ENCODE measurements around the gene RAB6B.

The RAB6B gene

DNA sequence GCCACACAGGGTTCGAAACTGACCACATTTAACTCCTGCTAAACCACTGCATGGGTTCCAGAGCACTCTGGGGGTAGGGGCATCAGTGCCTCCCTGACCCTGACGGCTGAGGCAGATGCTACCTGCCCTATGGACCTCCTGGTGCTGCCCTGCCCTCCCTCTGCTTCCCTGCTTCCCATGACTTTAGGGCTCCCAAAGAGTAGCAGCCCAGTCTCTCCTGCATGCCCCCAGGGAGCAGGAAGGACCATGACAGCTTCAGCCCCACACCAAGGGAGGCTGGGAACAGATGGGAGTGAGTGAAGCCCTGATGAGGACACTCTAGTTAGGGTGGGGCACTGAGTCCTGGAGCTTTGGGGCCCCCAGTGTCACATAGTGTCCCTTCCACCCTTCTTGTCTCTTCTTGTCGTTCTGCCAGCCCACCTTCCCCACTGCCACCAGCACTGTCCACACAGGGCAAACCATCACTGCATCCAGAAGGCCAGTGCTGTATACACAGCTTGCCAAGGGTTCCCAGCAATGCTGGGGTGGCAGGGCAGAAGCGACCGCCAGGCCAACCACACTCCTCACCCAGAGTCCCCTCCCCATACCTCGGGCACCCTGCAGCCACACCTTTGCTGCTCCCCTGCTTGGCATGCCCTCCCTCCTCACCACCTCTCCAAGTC is 59.1 kb downstream of the RAB6B start:
- no peak for DNase-seq (ENCODE audit: low read depth in 3 of 3)

DNA sequence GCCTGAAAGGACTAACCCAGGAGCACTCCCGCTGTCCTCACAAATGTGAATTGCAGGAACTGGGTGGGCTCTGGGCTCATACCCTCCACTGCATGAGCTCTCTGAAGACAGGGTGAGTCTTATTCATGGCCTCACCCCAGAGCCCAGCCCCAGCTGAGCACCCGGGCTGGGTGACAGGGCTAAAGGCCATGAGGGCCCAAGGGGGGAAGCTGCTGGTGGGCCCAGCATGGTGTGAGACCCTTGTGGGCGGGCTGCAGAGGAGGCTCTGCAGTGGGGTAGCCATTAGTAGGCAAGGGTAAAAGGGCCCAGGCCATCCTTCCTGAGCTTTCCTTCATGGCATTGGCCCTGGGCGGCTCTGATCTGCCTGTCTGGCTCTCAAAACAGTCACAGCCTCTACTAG is 59.7 kb downstream of the RAB6B start:
- DNase-seq (ENCODE audit: low read depth in 3 of 3) = no peak

DNA sequence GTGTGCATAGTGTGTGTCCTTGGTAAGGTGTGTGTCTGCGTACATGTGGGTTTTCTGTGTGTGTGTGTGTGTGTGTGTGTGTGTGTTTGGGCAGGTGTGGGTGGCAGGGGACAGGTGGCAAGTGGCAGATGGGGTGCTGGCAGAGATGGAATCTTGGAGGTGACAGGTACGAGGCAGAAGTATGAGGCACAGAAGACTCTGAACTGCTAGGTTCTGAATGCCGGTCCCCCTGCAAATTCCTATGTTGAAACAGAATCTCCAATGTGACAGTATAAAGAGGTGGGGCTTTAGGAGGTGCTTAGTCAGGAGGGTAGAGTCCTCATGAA is 60.3 kb downstream of the RAB6B start:
- no peak for DNase-seq (ENCODE audit: low read depth in 3 of 3)

DNA sequence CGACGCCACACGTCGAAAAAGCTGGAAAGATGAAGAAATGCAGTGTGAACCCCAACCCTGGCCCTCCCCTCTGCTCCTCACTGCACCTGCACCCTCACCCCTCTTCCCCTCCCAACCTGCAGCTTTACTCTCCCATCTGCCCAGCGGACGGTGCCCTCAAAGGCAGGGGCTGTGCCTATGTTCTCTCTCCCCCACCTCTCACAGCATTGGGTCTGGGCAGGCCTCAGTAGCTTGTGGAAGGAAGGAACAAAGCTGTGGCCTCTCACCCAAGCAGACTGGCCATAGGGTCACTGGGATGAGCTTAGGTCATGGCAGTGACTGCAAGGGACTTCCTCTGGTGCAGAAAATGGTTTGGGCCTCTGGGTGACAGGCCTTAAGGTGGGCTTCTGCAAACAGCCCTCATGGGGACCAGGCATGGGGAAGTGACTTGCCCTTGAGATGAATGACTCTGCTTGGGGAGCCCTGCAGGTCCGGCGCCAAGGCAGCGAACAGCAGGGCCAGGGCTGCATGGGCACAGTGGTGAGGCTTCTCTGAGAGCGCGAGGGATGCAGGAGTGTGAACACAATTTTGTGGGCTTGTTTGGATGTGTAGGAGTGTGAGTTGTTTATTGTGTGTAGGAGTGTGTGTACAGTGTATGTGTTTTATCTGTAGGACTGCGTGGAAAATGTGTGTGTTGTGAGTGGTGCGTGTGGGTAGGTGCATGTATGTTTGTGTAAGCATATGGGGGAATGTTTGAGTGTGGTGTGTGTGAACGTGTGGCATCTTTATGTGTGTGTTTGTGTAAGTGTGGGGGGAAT is 60.9 kb downstream of the RAB6B start:
- no peak for DNase-seq (ENCODE audit: low read depth in 3 of 3)

DNA sequence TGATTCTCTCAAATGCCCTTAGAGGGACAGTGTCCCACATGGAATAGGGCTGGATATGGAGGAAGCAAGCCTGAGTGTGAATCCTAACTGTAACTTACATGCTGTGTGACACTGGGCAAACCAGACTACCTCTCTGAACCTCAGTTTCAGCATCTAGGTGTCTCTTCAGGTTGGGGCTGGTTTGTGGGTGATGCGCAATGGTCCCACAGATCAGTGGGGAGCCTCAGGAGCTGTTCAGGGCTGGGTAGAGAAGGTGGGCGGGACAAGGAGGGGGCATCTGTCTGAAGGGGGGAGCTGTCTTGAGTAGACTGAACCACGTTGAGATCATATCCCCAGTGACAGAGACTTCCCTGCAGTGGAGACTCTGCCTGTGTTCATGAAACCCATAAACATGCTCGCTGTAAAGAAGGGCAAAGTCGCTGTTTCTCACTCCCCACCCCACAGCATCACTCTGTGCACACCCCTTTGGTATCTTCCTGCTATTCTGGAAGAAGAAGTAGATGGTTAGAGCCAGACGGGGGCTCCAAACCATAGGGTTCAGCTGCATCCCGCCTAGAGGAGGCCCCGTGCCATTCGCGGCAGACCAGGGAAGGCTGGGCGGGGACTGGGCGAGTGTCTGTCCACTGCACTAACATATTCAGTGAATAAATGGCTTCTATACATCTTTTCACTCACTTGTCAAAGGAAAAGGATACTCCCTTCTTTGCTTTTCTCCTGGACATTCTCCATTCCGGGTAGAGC is 61.6 kb downstream of the RAB6B start:
- DNase-seq (ENCODE audit: low read depth in 3 of 3) = no peak

DNA sequence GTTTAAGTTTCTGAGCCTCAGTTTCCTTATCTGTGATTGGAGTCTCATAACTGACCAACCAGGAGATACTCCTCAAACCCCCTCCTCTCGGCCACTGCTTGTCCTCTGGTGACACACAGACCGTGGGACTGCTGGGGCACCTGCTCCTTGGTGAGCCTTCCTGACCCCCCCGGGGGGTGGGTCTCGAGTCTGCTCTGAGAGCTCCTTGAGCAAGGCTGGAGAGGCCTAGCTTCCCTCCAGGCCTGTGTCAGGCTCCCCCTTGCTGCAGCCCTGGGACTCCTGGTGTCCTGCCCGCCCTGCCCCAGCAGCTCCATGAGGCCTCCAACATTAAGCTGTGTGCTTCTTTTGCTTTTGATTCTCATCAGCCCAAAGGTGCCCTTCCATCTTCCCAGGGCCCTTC is 62.4 kb downstream of the RAB6B start:
- DNase-seq (ENCODE audit: low read depth in 3 of 3) = no peak

DNA sequence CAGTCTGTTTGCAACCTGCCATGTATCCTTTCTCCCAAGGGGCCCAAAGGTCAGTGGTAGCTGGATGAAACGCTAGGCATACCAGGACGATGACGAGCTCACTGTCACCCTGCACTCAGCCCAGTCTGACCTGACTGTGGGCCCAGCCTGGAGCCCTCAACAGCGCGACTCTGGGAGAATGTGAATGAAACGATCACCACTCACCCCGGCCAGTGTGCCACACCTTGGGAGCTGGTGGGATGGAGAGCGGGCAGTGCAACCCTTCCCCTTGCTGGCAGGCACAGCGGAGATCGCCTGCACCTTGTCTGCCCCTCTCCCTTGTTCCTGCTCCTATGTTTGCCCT is 62.9 kb downstream of the RAB6B start:
- DNase-seq (ENCODE audit: low read depth in 3 of 3) = no peak

DNA sequence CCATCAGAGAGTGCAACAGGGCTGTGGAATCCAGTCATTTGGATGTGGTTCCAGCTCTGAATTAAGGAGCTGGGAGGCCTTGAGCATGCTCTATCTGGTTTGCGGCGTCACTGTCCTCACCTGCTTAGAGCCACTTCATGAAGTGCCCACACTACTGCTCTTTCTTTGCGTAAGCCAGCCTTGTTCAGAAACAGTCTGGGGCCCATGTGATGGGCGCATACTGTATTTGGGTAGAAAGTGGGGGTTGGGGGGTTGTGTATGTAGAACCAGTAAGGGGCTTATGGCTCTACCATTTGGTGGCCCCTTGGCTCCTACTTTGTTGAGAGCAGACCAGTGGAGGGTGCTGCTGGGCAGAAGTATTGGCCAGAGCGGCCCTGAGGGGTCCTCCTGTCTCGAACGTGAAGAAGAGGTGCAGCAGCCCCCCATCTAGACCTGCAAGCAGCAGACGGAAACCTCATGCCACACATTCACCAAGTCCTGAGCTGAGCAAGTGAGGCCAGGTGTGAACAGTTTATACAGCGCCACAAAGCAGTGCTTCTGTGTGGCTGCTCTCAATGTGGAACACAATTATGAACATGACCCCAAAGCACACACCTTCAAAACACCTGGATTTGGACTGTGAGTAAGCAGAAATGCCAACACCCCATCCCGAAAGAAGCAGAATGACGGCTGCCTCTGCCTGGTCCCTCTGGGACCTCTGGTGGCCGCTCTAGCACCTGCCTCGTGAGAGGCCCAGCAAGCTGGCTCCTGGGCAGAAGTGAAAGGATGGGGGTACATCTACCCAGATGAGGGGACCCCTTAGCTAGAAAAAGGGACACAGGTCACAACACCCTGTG is 63.5 kb downstream of the RAB6B start:
- no peak for DNase-seq (ENCODE audit: low read depth in 3 of 3)

DNA sequence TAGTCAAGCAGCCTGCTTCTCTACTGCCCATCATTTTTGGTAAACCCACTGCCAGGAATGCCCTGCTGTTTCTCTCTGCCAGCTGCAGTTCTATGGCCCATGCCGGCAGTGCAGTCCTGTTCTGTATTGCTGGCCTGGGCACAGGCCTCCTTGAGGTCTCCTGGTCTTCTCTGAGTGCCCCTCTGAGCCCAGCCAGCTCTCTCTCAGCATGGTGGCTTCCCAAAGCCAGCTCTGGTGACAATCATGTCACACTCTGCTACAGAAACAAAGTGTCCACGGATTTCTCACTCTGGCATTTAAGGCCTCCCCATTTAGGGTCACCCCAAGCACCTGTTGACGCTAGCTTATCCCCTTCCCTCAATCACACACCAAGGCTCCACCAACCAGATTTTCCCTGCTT is 65.6 kb downstream of the RAB6B start:
- DNase-seq (ENCODE audit: low read depth in 3 of 3) = no peak

DNA sequence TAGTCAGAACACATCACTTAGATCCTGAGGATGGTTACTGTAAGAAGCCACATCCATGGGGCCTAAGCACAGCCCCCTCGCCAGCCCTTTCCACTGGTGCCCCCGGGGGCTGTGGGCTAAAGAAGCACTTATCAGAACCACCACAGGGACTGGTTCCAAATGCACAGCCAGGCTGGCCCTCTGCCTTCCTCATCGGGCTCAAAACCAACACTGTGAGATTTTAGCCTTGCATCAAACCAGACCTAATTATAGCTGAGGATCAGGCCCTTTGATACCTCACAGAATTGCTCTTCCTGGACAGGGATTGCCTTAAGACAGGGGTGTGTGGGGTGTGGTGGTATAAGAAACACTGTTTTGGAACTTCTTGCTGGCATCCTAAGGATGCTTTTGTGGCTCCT is 66.4 kb downstream of the RAB6B start:
- DNase-seq (ENCODE audit: low read depth in 3 of 3) = no peak

DNA sequence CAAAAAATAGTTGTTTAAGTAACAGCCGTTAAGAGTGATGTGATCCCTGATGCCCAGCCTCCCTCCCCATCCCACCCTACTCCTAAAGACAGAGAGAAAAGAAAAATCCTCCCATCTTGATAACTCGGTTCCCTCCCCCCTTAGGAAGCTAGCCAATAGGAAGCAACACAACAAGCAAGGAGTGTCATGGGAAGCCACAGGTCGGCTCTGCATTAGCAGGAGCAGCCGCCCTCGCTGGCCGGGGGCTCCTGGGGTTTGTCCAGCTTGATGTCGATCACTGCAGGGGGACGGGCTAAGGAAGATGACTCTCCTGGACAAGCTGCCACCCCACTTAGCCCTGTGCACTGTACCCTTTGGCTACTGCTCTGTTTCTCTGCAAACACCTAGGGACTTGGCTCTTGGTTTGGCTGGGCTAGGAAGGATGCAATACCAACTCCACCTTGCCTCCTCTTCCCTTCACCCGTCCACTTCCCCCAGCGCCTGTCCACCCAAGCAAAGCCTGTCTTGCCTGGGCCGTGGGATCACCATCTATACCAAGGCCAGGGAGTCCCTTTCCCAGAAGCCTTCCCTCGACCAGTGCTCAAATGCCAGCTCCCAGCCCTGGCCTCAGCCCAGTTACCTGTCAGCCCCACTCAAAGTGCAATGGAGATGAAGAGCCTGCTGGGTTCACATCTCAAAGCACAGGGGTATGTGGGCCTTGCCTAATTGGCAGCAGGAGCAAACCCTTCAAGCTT is 66.9 kb downstream of the RAB6B start:
- no peak for DNase-seq (ENCODE audit: low read depth in 3 of 3)

DNA sequence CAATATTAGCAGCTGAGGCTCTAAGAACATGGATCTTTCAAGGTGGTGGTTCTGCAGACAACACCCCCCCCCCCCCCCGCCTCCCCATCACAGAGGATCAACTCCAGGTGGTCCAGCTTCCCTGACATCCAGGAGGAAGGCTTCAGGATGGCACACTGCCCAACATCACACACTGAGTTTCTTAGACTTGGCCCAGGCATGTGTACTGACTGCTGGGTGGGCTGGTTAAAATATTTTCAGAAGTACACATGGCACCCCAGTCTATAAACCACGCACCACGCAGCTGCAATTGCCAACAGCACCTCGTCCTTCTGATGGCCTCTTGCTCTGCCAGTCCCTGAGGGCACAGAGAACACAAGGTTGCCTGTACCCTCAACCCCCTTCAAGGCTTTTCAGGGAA is 68.0 kb downstream of the RAB6B start:
- DNase-seq (ENCODE audit: low read depth in 3 of 3) = no peak

DNA sequence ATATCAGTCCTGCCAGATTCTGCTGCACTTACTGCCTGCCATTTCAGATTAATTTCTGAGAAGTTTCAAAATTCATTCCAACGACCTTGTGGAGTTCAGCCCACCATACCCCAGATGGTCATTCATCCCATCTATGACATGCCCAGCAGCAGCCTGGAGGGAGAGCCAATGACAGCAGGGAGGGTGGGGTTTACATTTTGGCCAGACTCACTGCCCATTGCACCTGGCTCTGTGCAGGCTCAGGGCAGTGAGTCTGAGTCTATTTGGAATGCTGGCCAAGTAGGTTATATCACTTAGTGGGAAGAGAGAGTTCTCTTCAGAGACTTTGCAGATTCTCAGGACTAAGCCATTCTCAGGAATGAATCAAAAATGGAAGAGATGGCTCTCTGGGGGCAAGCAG is 68.5 kb downstream of the RAB6B start:
- DNase-seq (ENCODE audit: low read depth in 3 of 3) = no peak

DNA sequence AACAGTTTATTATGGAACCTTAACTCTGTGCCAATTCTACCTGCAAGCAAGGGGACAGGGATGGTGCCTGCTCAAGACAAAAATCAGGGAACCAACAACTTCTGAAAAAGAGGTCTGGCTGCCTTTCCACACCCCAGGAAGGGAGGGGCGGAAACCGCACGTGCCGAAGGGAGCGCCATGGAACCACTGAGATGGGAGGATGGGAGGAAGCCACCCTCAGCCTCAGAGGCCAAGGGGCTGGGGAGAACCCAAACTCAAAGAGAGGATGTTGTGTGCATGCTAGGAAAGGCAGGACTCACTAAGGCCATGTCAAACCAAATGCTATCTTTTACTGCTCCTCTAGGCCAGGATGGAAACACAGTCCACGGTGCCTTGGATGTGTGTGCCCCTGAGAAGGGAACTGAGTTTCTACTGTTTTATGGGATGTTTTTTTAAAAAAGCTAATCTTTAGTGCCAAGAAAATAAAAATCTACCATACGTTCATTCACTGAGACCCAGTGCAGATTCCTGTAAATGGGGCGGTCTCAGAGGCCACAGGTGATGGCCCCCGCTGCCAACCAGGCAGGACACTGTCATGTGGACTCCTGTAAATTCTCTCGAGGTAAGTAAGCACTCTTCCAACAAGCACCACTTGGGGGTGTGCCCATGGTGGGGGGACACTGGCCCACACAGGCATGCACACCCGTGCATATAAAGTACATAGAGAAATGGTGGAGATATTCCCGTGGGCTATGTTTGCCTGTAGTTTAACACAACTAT is 69.5 kb downstream of the RAB6B start:
- no peak for DNase-seq (ENCODE audit: low read depth in 3 of 3)

DNA sequence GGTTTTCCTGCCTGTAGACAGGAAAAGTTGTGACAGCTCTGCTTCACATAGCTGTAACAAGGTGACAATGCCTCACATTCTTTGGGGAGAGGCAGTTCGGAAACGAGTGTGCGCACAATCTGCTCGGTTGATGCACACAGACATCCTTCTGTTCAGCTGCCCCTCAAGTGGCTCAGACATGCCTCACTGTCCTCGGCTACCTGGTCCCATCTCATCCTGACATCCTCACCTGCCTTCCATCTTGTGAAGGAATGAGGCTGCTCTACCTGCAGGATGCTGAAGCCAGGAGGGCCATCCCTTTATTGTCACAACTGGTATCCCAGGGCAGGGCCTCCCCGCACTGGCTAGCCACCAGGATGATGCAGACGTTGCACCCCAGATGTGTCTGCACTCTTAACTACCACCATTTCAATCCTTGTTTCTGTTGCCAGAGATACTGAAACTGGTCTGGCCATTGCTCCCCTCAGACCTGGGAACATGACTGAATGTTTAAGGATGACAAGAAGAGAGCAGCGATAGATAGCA is 70.7 kb downstream of the RAB6B start:
- no peak for DNase-seq (ENCODE audit: low read depth in 3 of 3)

DNA sequence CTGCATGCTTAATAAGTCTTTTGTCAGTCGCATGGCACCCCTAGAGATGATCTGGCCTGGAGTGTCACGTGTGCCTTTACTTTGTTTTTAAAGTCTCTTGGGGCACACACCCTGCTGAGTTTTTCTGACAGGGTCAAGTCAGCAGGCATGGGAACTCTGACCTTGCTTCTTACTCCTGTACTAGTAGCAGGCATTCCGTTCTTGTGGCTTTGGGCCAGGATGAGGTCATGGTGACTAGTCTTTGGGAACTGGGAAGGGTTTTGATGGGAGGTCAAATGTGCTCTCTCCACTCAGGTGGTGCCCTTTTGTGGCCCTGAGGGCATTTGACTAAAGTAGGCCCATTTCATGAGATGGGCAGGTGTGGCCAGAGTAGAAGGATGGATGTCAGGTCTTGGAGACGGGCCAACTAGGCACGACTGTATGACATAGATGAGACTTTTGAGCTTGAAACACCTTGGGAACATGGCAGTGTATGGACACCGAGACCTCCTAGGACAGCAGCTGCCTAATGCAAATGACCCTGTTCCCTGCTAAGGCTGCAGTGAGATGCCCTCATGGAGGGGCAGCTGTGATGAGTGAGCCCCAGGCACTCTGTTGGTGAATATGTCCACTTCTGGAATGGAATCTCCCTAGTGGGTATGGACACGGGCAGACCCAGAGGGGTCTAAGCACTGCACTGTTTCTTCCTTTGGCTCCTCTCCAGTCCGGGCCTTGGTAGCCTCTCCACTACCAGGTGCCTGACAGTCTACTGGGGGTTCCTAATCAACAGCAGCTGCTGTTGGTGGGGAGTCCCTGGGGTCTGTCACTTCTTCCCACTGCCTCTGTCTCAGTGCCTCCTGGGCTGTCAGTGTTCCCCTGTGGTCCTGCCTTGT is 73.7 kb downstream of the RAB6B start:
- DNase-seq (ENCODE audit: low read depth in 3 of 3) = no peak

DNA sequence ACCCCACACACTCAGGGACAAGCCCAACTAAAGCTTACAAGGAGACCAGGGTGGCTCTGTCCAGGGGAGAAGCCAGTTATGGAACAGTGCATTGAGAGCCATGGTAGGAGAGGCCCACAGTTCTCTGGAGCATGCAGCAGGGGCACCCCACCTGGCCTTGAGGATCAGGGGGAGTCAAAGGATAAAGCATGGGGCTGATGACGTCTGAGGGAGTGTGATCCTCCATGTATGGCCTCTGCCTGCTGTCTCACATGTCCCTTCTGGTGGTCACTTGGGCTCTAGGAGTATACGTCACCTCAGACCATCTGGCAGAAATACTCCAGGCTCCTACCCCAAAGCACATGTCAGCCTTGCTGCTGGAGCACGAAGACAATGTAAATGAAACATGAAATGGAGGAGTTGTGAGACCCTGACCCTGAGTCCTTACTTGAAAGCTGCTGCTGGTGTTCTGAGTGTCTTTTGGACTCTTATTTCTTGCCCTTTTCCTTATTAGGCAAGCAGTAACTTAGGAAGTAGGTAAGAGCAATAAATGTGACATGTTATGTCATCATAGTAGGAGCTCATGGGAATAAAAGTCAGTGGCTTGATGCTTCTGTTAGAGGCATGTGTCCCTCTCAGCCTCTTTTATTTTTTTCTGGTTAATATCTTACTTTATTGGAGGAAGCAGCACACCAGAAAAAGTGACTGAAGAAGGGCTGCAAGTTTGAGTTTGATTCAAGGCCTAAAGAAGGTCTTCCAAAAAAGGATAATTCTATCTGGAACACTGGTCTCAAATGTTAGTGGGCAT is 74.6 kb downstream of the RAB6B start:
- no peak for DNase-seq (ENCODE audit: low read depth in 3 of 3)

DNA sequence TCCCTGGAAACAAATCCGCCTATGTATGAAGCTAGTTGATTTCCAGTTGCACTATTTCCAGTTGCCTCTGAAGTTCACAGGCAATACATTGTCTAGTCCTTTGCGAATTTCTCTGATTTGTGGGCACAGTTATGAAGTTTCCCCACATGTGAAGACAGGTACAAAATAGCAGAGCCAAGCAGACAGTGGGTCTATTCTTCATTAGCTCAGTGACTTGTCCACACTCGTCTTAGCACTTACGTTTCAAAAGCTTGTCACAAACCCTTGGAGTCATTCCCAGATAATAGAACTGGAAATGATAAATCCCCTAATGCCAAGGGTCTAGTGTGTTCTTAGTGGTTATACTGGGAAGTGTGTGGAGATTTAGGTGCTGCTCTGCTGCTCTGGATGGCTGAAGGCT is 75.6 kb downstream of the RAB6B start:
- DNase-seq (ENCODE audit: low read depth in 3 of 3) = no peak

DNA sequence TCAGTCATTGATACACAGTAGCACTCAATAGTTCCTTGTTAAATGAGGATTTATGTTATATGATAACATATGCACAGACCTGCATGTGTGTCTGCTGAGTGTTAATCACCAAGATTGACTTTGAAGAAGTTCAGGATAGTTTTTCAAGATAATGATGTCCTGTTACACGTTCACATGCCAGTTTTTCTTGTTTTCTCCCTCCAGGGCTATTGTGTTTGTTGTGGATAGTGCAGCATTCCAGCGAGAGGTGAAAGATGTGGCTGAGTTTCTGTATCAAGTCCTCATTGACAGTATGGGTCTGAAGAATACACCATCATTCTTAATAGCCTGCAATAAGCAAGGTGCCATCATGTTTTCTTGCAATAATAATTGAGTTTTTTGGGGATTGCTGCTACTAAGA is 80.3 kb downstream of the RAB6B start:
- no peak for DNase-seq (ENCODE audit: low read depth in 3 of 3)
